G401.6 (cell line): ENCODE results near the gene MPC2.
"Not testable (repeated sequence)": the region's sequence is repeated elsewhere in the genome, so short reads cannot be mapped to it uniquely, and the experiment has no call there.

Experiments used
- FAIRE-seq: peaks from 2 replicates; lab custom pipeline; 2012; peaks lifted over from hg19 to GRCh38; lab: Jason Lieb, UNC

The MPC2 gene

GRCh38 chr1:167904652-167905130 lies 32.2 kb downstream of the MPC2 start:
- no peak for FAIRE-seq

GRCh38 chr1:167900907-167901306 lies 36.0 kb downstream of the MPC2 start:
- no peak for FAIRE-seq

GRCh38 chr1:167899253-167899681 lies 37.6 kb downstream of the MPC2 start:
- FAIRE-seq, result no peak

GRCh38 chr1:167898578-167899222 lies 38.2 kb downstream of the MPC2 start:
- FAIRE-seq, result no peak

- FAIRE-seq, result no peak
Measured at GRCh38 chr1:167893798-167894197, 43.1 kb downstream of the MPC2 start.

GRCh38 chr1:167890400-167890799 lies 46.5 kb downstream of the MPC2 start:
- no peak for FAIRE-seq

GRCh38 chr1:167887187-167887586 lies 49.7 kb downstream of the MPC2 start:
- FAIRE-seq, result not testable (repeated sequence)

GRCh38 chr1:167882376-167882775 lies 54.5 kb downstream of the MPC2 start:
- no peak for FAIRE-seq

GRCh38 chr1:167881786-167882185 lies 55.1 kb downstream of the MPC2 start:
- FAIRE-seq, result no peak

- FAIRE-seq, result no peak
Measured at GRCh38 chr1:167881069-167881468, 55.8 kb downstream of the MPC2 start.

GRCh38 chr1:167880580-167881021 lies 56.3 kb downstream of the MPC2 start:
- no peak for FAIRE-seq

GRCh38 chr1:167879508-167879907 lies 57.4 kb downstream of the MPC2 start:
- no peak for FAIRE-seq

GRCh38 chr1:167878372-167879160 lies 58.3 kb downstream of the MPC2 start:
- FAIRE-seq, result no peak

- no peak for FAIRE-seq
Measured at GRCh38 chr1:167876597-167877175, 60.2 kb downstream of the MPC2 start.

- no peak for FAIRE-seq
Measured at GRCh38 chr1:167871331-167871730, 65.5 kb downstream of the MPC2 start.

GRCh38 chr1:167869157-167870001 lies 67.5 kb downstream of the MPC2 start:
- FAIRE-seq, result not testable (repeated sequence)

- not testable (repeated sequence) for FAIRE-seq
Measured at GRCh38 chr1:167866739-167867414, 70.0 kb downstream of the MPC2 start.
